HL-60 (cell line): Measurements from ENCODE around the gene RAC3.

Source experiments
- CTCF ChIP-seq: IDR thresholded peaks from one replicate; pipeline ENCODE4 v1.5.1; 2011; ENCODE audit warnings: low read length, control low read depth, inconsistent platforms; ENCODE audit not compliant: insufficient read depth
- POLR2AphosphoS5 ChIP-seq: IDR thresholded peaks from 2 replicates; pipeline ENCODE4 v1.6.1; 2012; ENCODE audit warnings: low read depth
- REST ChIP-seq: IDR thresholded peaks from 2 replicates; pipeline ENCODE4 v1.6.1; 2012; ENCODE audit warnings: low read depth; ENCODE audit not compliant: insufficient replicate concordance
- SPI1 ChIP-seq: IDR thresholded peaks from 2 replicates; pipeline ENCODE4 v1.6.1; 2012; ENCODE audit warnings: low read depth, mild to moderate bottlenecking, borderline replicate concordance

GRCh38 chr17:82005701-82006348 is 25.7 kb upstream of the RAC3 start:
- TF ChIP-seq CTCF: no peak
- no peak for TF ChIP-seq REST
- TF ChIP-seq POLR2AphosphoS5: no peak
- TF ChIP-seq SPI1: no peak
